GM23248 (cell line): Measurements from ENCODE around the gene ARF4. TPM values are rescaled to one million over a fixed set of nuclear protein-coding genes. Genes with fewer than 3 reads are reported as not detected.

ENCODE experiments used
- DNase-seq: peaks from one replicate; pipeline ENCODE4 v3.0.0-alpha.2; 2015
- H2AFZ ChIP-seq: fragments of 200-600 bp; sonication (generic); 2 replicates; pipeline ENCODE4 v1.6.1; 2016; ENCODE audit warnings: antibody characterized with exemption
- H3F3A ChIP-seq: fragments of 200-600 bp; sonication (generic); 2 replicates; pipeline ENCODE4 v1.6.1; 2016; ENCODE audit warnings: mild to moderate bottlenecking, antibody characterized with exemption, mixed run types; ENCODE audit not compliant: insufficient read depth
- H3K27ac ChIP-seq: fragments of 200-600 bp; sonication (generic); 2 replicates; pipeline ENCODE4 v1.5.1; 2016; ENCODE audit warnings: mild to moderate bottlenecking
- H3K27me3 ChIP-seq: fragments of 200-600 bp; sonication (generic); replicated peaks from 2 replicates; pipeline ENCODE4 v1.6.1; 2016; ENCODE audit warnings: mild to moderate bottlenecking; ENCODE audit not compliant: insufficient read depth
- H3K36me3 ChIP-seq: fragments of 200-600 bp; sonication (generic); 2 replicates; pipeline ENCODE4 v1.6.1; 2016; ENCODE audit warnings: low read depth, mild to moderate bottlenecking
- H3K4me1 ChIP-seq: fragments of 200-600 bp; sonication (generic); 2 replicates; pipeline ENCODE4 v1.6.1; 2016; ENCODE audit warnings: mild to moderate bottlenecking; ENCODE audit not compliant: insufficient read depth
- H3K4me2 ChIP-seq: fragments of 200-600 bp; sonication (generic); one replicate; pipeline ENCODE4 v1.6.1; 2016; ENCODE audit warnings: mild to moderate bottlenecking; ENCODE audit not compliant: unreplicated experiment
- H3K4me3 ChIP-seq: fragments of 200-600 bp; sonication (generic); 2 replicates; pipeline ENCODE4 v1.5.1; 2016; ENCODE audit warnings: mild to moderate bottlenecking
- H3K79me2 ChIP-seq: fragments of 200-600 bp; sonication (generic); 2 replicates; pipeline ENCODE4 v1.6.1; 2016; ENCODE audit warnings: mild to moderate bottlenecking; ENCODE audit not compliant: insufficient read depth
- H3K9ac ChIP-seq: fragments of 200-600 bp; sonication (generic); 2 replicates; pipeline ENCODE4 v1.6.1; 2016; ENCODE audit warnings: mild to moderate bottlenecking
- H3K9me2 ChIP-seq: fragments of 200-600 bp; sonication (generic); 2 replicates; pipeline ENCODE4 v1.6.1; 2016; ENCODE audit warnings: mixed run types, mild to moderate bottlenecking, moderate library complexity; ENCODE audit not compliant: insufficient read depth
- H3K9me3 ChIP-seq: fragments of 200-600 bp; sonication (generic); one replicate; pipeline ENCODE4 v1.6.1; 2017; ENCODE audit warnings: low read depth
- H4K20me1 ChIP-seq: fragments of 200-600 bp; sonication (generic); 2 replicates; pipeline ENCODE4 v1.6.0; 2016; ENCODE audit not compliant: insufficient read depth
- EZH2 ChIP-seq: fragments of 200-600 bp; sonication (generic); IDR thresholded peaks from 2 replicates; pipeline ENCODE4 v1.6.1; 2018; ENCODE audit warnings: antibody characterized with exemption, mild to moderate bottlenecking; ENCODE audit not compliant: insufficient read depth, poor library complexity, severe bottlenecking
- EZH2phosphoT487 ChIP-seq: fragments of 200-600 bp; sonication (generic); IDR thresholded peaks from 2 replicates; pipeline ENCODE4 v1.6.1; 2018; ENCODE audit warnings: antibody characterized with exemption, moderate library complexity, mild to moderate bottlenecking, low read depth; ENCODE audit not compliant: insufficient read depth
- WGBS, 2 experiments: methylation state at CpG; one replicate each; pipeline ENCODE4 v1.1.6; 2015 to 2017; ENCODE audit warnings: low lambda C conversion rate in 2 of 2, low coverage in 1 of 2; ENCODE audit errors: missing lambda C conversion rate in 2 of 2; 5-methylcytosine and 5-hydroxymethylcytosine counted together
- in situ Hi-C: fragments of 300-500 bp; cut with MboI; formaldehyde crosslinking; loops from 2 replicates; pipeline ENCODE4 v1.15.0; 2020
- polyA plus RNA-seq: library from polyadenylated mRNA; unstranded; fragments of >200 nt; fragmentation: Nextera tagmentation; extraction: Ambion mirVana; gene quantifications from 2 replicates; pipeline ENCODE4 v1.2.1, GENCODE V29; 2016
- total RNA-seq: library from RNA; depleted of rRNA; stranded (reverse); fragments of >200 nt; shearing (Covaris generic); gene quantifications from 2 replicates; pipeline ENCODE4 v1.2.3, GENCODE V29; 2014

The ARF4 gene
- total and polyA plus RNA-seq, 2 experiments from 2014 or later, result 371 to 743 TPM

- in situ Hi-C loops, result no loop called here
- H3K27me3 ChIP-seq, result no peaks in the 10 kb centered on the region
- peaks cover 100% of the 10 kb centered on the region for H3K79me2 ChIP-seq
- TF ChIP-seq EZH2, result no peak
- TF ChIP-seq EZH2phosphoT487, result no peak
- DNase-seq, result no peak
- no peak overlapping the region for H3K4me2 ChIP-seq
- no peak overlapping the region for H2AFZ ChIP-seq
- H4K20me1 ChIP-seq, result peaks cover 17% of the 10 kb centered on the region; the same call in 1 of the 2 replicates
- no peak overlapping the region for H3K4me3 ChIP-seq
- 88 to 90% methylated on average over 9 of the region's 9 CpGs for WGBS, 2 experiments
- H3K36me3 ChIP-seq, result peaks cover 94% of the 10 kb centered on the region
- peaks cover 15% of the 10 kb centered on the region for H3K4me1 ChIP-seq
- H3K27ac ChIP-seq, result no peak overlapping the region
- H3K9me3 ChIP-seq, result no peaks in the 10 kb centered on the region
- no peaks in the 10 kb centered on the region for H3K9me2 ChIP-seq
- H3F3A ChIP-seq, result peaks cover 74% of the 10 kb centered on the region
- H3K9ac ChIP-seq, result no peak overlapping the region
Observed at GRCh38 chr3:57577801-57578200, 19.3 kb downstream of the ARF4 start.

DNA sequence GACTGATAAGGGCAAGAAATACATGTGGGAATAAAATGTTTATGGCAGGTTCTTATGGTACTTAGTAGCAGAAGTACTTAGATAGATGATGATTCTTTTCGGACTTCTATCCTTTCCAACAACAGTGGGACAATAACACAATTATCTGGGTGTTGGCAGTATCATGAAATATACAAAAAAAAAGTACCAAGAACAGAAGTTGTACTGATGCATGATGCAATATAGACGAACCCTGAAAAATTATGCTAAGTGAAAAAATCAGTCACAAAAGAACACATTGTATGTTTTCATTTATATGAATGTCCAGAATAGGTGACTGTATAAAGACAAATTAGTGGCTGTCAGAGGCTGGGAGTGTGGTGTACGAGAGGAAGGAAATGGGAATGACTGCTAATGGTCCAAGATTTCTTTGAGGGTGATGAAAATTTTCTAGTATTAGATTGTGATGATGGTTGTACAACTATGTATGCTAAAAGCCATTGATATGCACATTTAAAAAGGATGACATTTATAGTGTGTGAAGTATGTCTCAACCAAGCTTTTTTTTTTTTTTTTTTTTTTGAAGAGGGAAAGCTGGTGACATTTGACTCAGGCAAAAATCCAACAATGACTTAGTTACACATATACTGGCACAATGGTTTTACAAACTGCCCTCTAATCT, 21.0 kb downstream of the ARF4 start:
- Histone ChIP-seq H3K4me1 (peaks cover 13% of the 10 kb centered on the region), H3F3A (peaks cover 81% of the 10 kb centered on the region), H3K27ac (peak overlapping the region; percentile 29), H3K4me3 (no peak overlapping the region), H3K79me2 (peaks cover 100% of the 10 kb centered on the region), H3K9me2 (no peaks in the 10 kb centered on the region), H3K9me3 (no peaks in the 10 kb centered on the region), H3K27me3 (no peaks in the 10 kb centered on the region), H4K20me1 (peaks cover 17% of the 10 kb centered on the region; the same call in 1 of the 2 replicates), H3K4me2 (no peak overlapping the region), H3K9ac (no peak overlapping the region), H2AFZ (no peak overlapping the region), H3K36me3 (peaks cover 94% of the 10 kb centered on the region)
- WGBS, 2 experiments, result 66 to 74% methylated on average over 3 of the region's 3 CpGs
- TF ChIP-seq EZH2phosphoT487, result no peak
- TF ChIP-seq EZH2, result no peak
- no peak for DNase-seq
- in situ Hi-C loops, result no loop called here

GRCh38 chr3:57572096-57572495, 25.0 kb downstream of the ARF4 start:
- no peak overlapping the region for H3K9ac ChIP-seq
- no peak overlapping the region for H3K4me3 ChIP-seq
- H4K20me1 ChIP-seq, result peaks cover 17% of the 10 kb centered on the region; the same call in 1 of the 2 replicates
- 65% methylated on average over 3 of the region's 3 CpGs for WGBS, 2 experiments
- peaks cover 96% of the 10 kb centered on the region for H3F3A ChIP-seq
- peaks cover 93% of the 10 kb centered on the region for H3K79me2 ChIP-seq
- peaks cover 88% of the 10 kb centered on the region for H3K36me3 ChIP-seq
- in situ Hi-C loops, result no loop called here
- H2AFZ ChIP-seq, result no peak overlapping the region
- no peak overlapping the region for H3K27ac ChIP-seq
- no peaks in the 10 kb centered on the region for H3K9me3 ChIP-seq
- no peak for DNase-seq
- no peak for TF ChIP-seq EZH2phosphoT487
- no peak for TF ChIP-seq EZH2
- peaks cover 13% of the 10 kb centered on the region for H3K4me1 ChIP-seq
- no peaks in the 10 kb centered on the region for H3K27me3 ChIP-seq
- H3K9me2 ChIP-seq, result no peaks in the 10 kb centered on the region
- H3K4me2 ChIP-seq, result no peak overlapping the region

DNA sequence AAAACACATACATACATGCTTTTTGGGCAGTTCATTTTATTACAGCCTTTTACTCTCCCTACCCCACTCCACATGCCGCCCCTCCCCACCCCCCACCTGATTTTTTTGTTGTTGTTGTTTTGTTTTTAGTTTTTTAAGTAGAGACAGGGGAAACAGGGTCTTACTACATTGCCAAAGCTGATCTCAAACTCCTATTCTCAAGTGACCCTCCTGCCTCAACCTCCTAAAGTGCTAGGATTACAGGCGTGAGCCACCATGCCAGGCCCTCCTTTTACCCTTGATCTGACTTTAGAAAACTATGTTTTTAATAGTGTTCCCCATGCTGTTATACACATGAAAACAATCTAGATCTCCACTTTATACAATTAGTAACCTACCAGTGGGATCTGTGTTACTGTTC, 26.3 kb downstream of the ARF4 start:
- no peak overlapping the region for H3K9ac ChIP-seq
- DNase-seq, result no peak
- peaks cover 13% of the 10 kb centered on the region; the same call in 1 of the 2 replicates for H4K20me1 ChIP-seq
- peaks cover 86% of the 10 kb centered on the region for H3K36me3 ChIP-seq
- no peak overlapping the region for H3K4me3 ChIP-seq
- H3K4me2 ChIP-seq, result no peak overlapping the region
- no peaks in the 10 kb centered on the region for H3K9me3 ChIP-seq
- H3K27me3 ChIP-seq, result no peaks in the 10 kb centered on the region
- WGBS, 2 experiments, result 100% methylated on average over 2 of the region's 2 CpGs
- TF ChIP-seq EZH2phosphoT487, result no peak
- no peak for TF ChIP-seq EZH2
- peaks cover 2% of the 10 kb centered on the region for H3K4me1 ChIP-seq
- no peak overlapping the region for H3K27ac ChIP-seq
- peaks cover 96% of the 10 kb centered on the region for H3F3A ChIP-seq
- peaks cover 93% of the 10 kb centered on the region for H3K79me2 ChIP-seq
- no peak overlapping the region for H2AFZ ChIP-seq
- H3K9me2 ChIP-seq, result no peaks in the 10 kb centered on the region
- in situ Hi-C loops, result no loop called here
